ENCODE results near the gene BIN2.

The BIN2 gene

DNA sequence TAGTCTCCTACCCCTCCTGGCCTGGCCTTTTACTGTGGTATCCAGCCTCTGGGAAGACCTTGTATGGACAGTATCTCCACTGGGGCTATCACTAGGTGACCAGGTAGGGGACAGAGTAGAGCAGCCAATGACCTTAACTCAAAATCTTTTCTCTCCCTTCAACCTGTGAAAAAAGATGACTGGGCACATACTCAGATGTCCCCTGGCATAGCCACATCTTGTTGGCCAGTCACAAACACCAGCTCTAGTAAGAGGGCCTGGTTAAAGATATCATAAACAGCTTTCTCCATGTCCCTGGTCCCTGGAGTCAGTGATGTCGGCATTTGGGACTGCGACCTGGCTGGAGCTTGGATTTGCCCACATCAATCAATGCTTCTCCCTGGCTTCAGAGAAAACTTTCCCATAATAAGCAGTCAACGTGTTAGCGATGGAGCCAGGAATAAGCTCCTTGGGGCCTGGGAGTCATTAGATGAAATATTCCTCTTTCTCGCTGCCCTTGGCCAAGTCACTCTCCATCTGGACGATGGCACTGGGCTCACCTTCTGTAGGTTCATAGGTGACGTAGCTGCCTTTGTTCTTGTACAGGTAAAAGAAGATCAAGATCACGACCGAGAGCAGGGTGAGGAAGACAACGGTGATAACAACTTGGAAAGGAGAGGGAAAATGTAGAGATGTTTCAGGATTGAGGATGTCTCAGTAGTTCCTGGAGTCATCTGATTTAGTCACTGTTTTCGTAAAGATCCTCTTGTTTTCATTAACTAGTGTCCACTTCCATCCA, 78.3 kb downstream of the BIN2 start:
- Histone ChIP-seq H3K27me3 (ENCODE audit: insufficient read depth, poor library complexity, severe bottlenecking) (no peaks in the 10 kb centered on the region), H3K9me3 (ENCODE audit: severe bottlenecking) (no peaks in the 10 kb centered on the region), H3K36me3 (ENCODE audit: low read depth) (peaks cover 50% of the 10 kb centered on the region), H3K4me1 (ENCODE audit: insufficient read depth, poor library complexity, severe bottlenecking) (peaks cover 6% of the 10 kb centered on the region), H3K27ac (ENCODE audit: poor library complexity, severe bottlenecking) (peak overlapping the region; percentile 12), H3K4me3 (ENCODE audit: severe bottlenecking) (no peak overlapping the region)
- TF ChIP-seq, protein P1, sequence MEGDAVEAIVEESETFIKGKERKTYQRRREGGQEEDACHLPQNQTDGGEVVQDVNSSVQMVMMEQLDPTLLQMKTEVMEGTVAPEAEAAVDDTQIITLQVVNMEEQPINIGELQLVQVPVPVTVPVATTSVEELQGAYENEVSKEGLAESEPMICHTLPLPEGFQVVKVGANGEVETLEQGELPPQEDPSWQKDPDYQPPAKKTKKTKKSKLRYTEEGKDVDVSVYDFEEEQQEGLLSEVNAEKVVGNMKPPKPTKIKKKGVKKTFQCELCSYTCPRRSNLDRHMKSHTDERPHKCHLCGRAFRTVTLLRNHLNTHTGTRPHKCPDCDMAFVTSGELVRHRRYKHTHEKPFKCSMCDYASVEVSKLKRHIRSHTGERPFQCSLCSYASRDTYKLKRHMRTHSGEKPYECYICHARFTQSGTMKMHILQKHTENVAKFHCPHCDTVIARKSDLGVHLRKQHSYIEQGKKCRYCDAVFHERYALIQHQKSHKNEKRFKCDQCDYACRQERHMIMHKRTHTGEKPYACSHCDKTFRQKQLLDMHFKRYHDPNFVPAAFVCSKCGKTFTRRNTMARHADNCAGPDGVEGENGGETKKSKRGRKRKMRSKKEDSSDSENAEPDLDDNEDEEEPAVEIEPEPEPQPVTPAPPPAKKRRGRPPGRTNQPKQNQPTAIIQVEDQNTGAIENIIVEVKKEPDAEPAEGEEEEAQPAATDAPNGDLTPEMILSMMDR (IDR thresholded peaks at IDR 0.05; ENCODE audit: poor library complexity, severe bottlenecking): no peak
- DNase-seq (ENCODE audit: low spot score): no peak
- ATAC-seq (ENCODE audit: low read depth): no peak

DNA sequence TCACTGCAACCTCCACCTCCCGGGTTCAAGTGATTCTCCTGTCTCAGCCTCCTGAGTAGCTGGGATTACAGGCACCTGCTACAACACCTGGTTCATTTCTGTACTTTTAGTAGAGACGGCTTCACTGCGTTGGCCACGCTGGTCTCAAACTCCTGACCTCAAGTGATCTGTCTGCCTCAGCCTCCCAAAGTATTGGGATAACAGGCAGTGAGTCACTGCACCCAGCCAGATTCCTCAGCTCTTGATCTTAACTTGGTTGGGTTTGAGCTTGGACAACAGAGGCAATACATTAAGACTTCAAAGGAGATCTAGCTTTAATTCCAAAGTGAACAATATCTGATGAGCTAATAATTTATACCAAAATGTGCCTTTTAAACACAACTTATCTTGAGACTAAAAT, 79.7 kb downstream of the BIN2 start:
- no peak for DNase-seq (ENCODE audit: low spot score)
- TF ChIP-seq, protein P1 (IDR thresholded peaks at IDR 0.05; ENCODE audit: poor library complexity, severe bottlenecking): no peak
- no peak overlapping the region for H3K4me3 ChIP-seq (ENCODE audit: severe bottlenecking)

DNA sequence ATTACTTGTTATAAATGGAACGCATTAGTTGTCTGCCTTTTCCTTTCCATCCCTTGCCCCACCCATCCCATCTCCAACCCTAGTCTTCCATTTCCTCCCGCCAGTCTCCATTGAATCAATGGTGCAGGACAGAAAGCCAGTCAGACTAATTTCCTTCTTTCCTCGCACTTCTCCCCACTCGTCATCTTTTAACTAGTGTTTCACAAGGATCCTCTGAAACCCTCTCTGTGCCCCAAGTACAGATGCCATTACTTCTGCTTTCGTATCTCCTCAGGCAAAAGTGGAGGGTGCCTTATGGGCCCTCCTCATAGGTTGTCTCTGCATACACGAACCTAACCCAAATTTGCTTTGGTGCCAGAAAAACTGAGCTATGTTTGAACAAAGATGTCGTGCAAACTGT, 81.1 kb downstream of the BIN2 start:
- peaks cover 57% of the 10 kb centered on the region for H3K36me3 ChIP-seq (ENCODE audit: low read depth)
- DNase-seq (ENCODE audit: low spot score): no peak
- H3K4me3 ChIP-seq (ENCODE audit: severe bottlenecking): no peak overlapping the region
- no peak overlapping the region for H3K27ac ChIP-seq (ENCODE audit: poor library complexity, severe bottlenecking)
- H3K27me3 ChIP-seq (ENCODE audit: insufficient read depth, poor library complexity, severe bottlenecking): no peaks in the 10 kb centered on the region
- ATAC-seq (ENCODE audit: low read depth): no peak
- no peaks in the 10 kb centered on the region for H3K9me3 ChIP-seq (ENCODE audit: severe bottlenecking)
- TF ChIP-seq, protein P1 (IDR thresholded peaks at IDR 0.05; ENCODE audit: poor library complexity, severe bottlenecking): no peak
- H3K4me1 ChIP-seq (ENCODE audit: insufficient read depth, poor library complexity, severe bottlenecking): peaks cover 6% of the 10 kb centered on the region

More for the DNA sequence above, 79.7 kb downstream of the BIN2 start:
- peaks cover 6% of the 10 kb centered on the region for H3K4me1 ChIP-seq (ENCODE audit: insufficient read depth, poor library complexity, severe bottlenecking)
- H3K27me3 ChIP-seq (ENCODE audit: insufficient read depth, poor library complexity, severe bottlenecking): no peaks in the 10 kb centered on the region
- H3K27ac ChIP-seq (ENCODE audit: poor library complexity, severe bottlenecking): no peak overlapping the region
- no peaks in the 10 kb centered on the region for H3K9me3 ChIP-seq (ENCODE audit: severe bottlenecking)
- peaks cover 57% of the 10 kb centered on the region for H3K36me3 ChIP-seq (ENCODE audit: low read depth)
- no peak for ATAC-seq (ENCODE audit: low read depth)

DNA sequence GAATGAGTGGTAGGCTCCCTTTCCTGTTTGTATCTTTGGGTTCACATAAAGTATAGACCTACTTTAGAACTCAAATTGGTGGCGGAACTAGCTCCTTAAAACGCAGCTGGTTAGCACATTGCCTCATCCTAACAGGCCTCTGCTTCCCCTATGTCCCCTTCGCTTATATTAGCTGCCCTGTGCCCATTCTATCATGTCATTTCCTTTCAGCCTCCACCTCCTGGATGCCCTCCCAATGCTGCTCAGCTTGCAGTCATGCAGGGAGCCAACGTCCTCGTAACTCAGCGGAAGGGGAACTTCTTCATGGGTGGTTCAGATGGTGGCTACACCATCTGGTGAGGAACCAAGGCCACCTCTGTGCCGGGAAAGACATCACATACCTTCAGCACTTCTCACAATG, 81.9 kb downstream of the BIN2 start:
- Histone ChIP-seq H3K27me3 (ENCODE audit: insufficient read depth, poor library complexity, severe bottlenecking) (no peaks in the 10 kb centered on the region), H3K9me3 (ENCODE audit: severe bottlenecking) (no peaks in the 10 kb centered on the region), H3K36me3 (ENCODE audit: low read depth) (peaks cover 57% of the 10 kb centered on the region), H3K4me3 (ENCODE audit: severe bottlenecking) (no peak overlapping the region), H3K4me1 (ENCODE audit: insufficient read depth, poor library complexity, severe bottlenecking) (peaks cover 6% of the 10 kb centered on the region), H3K27ac (ENCODE audit: poor library complexity, severe bottlenecking) (no peak overlapping the region)
- no peak for ATAC-seq (ENCODE audit: low read depth)
- no peak for DNase-seq (ENCODE audit: low spot score)
- TF ChIP-seq, protein P1 (IDR thresholded peaks at IDR 0.05; ENCODE audit: poor library complexity, severe bottlenecking): no peak

DNA sequence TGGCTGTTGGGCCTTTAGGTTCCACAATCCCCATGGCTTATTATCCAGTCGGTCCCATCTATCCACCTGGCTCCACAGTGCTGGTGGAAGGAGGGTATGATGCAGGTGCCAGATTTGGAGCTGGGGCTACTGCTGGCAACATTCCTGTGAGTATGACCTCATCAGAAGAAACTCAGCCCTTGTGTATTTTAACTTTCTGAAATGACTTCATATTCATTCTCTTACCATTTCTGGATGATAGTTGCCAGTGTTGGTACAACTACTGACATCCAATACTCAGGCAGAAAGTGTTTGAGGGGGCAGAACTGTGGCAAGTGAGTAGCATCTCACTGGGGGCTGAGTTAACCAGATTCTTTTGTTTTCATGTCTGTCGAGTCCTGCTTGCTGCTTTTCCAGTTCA, 83.0 kb downstream of the BIN2 start:
- TF ChIP-seq, protein P1 (IDR thresholded peaks at IDR 0.05; ENCODE audit: poor library complexity, severe bottlenecking): no peak
- Histone ChIP-seq H3K4me1 (ENCODE audit: insufficient read depth, poor library complexity, severe bottlenecking) (peaks cover under 1% of the 10 kb centered on the region), H3K27me3 (ENCODE audit: insufficient read depth, poor library complexity, severe bottlenecking) (no peaks in the 10 kb centered on the region), H3K36me3 (ENCODE audit: low read depth) (peaks cover 50% of the 10 kb centered on the region), H3K9me3 (ENCODE audit: severe bottlenecking) (no peaks in the 10 kb centered on the region), H3K27ac (ENCODE audit: poor library complexity, severe bottlenecking) (no peak overlapping the region), H3K4me3 (ENCODE audit: severe bottlenecking) (no peak overlapping the region)
- DNase-seq (ENCODE audit: low spot score) (no peak), ATAC-seq (ENCODE audit: low read depth) (no peak)
